ENCODE data around the gene REXO1.

GRCh38 chr19:1814833-1815604 is 33.3 kb downstream of the REXO1 start:
- no peak for TF ChIP-seq CTCF (IDR thresholded peaks at IDR 0.05)
- no peak for TF ChIP-seq POLR2AphosphoS5 (IDR thresholded peaks at IDR 0.05)
- TF ChIP-seq POLR2A (IDR thresholded peaks at IDR 0.05) = no peak

Data from transverse colon (tissue), 4 donors.